RPMI7951 (cell line): ENCODE data around the gene NME8. TPM values are rescaled to one million over a fixed set of nuclear protein-coding genes. Genes with fewer than 3 reads are reported as not detected.

Source experiments
- DNase-seq: peaks from one replicate; pipeline ENCODE4 v3.0.0-alpha.2; 2012; ENCODE audit warnings: low read depth
- total RNA-seq: library from RNA; depleted of rRNA; stranded (reverse); fragments of >200 nt; shearing (Covaris generic); gene quantifications from 2 replicates; pipeline ENCODE4 v1.2.3, GENCODE V29; 2014

NME8 gene
- total RNA-seq, 1 experiment from 2014 or later: not detected

- DNase-seq: peak; percentile 52
Observed at GRCh38 chr7:37901236-37901827, 52.9 kb downstream of the NME8 start.

GRCh38 chr7:37901890-37902524 is 53.6 kb downstream of the NME8 start:
- DNase-seq: peak; percentile 78

GRCh38 chr7:37908221-37908788 is 59.9 kb downstream of the NME8 start:
- peak; percentile 11 for DNase-seq

- peak; percentile 12 for DNase-seq
Observed at GRCh38 chr7:37912756-37913155, 64.4 kb downstream of the NME8 start.

- no peak for DNase-seq
Observed at GRCh38 chr7:37915438-37915837, 67.0 kb downstream of the NME8 start.

GRCh38 chr7:37916017-37916672 is 67.7 kb downstream of the NME8 start:
- DNase-seq: peak; percentile 10

GRCh38 chr7:37916673-37917660 is 68.6 kb downstream of the NME8 start, which contains the start of gene SFRP4:
TSS of gene SFRP4 (minus strand) at chr7:37916817. CDS start at chr7:37916537, 280 bp downstream.
- peak; percentile 59 for DNase-seq

- no peak for DNase-seq
Observed at GRCh38 chr7:37918526-37918925, 70.1 kb downstream of the NME8 start.

- peak; percentile 80 for DNase-seq
Observed at GRCh38 chr7:37920305-37920848, 72.0 kb downstream of the NME8 start, which contains the start of gene EPDR1. TSS of gene EPDR1 (plus strand) at chr7:37920640. CDS start at chr7:37920940, 300 bp downstream.

- DNase-seq: peak; percentile 64
Observed at GRCh38 chr7:37920849-37921805, 72.7 kb downstream of the NME8 start.

GRCh38 chr7:37921876-37922275 is 73.5 kb downstream of the NME8 start:
- DNase-seq: no peak

- no peak for DNase-seq
Observed at GRCh38 chr7:37923996-37924395, 75.6 kb downstream of the NME8 start.

- DNase-seq: no peak
Observed at GRCh38 chr7:37924491-37925041, 76.2 kb downstream of the NME8 start.

GRCh38 chr7:37925620-37926019 is 77.2 kb downstream of the NME8 start:
- DNase-seq: no peak

GRCh38 chr7:37927773-37928444 is 79.5 kb downstream of the NME8 start:
- DNase-seq: no peak

- DNase-seq: no peak
Observed at GRCh38 chr7:37928878-37929277, 80.5 kb downstream of the NME8 start.

- no peak for DNase-seq
Observed at GRCh38 chr7:37930226-37930948, 82.0 kb downstream of the NME8 start.

GRCh38 chr7:37932543-37932942 is 84.1 kb downstream of the NME8 start:
- no peak for DNase-seq
